Hepatocyte (in vitro differentiated cells): ENCODE results near the gene EGLN2. TPM values are rescaled to one million over a fixed set of nuclear protein-coding genes. Genes with fewer than 3 reads are reported as not detected.
A peak's percentile ranks its signal among the peaks of the same experiment; 100 is the strongest.

ENCODE experiments used
- DNase-seq: peaks from one replicate; pipeline ENCODE4 v3.0.0-alpha.2; 2016; ENCODE audit warnings: low spot score
- H2AFZ ChIP-seq: fragments of 200-600 bp; sonication (generic); 2 replicates; pipeline ENCODE4 v1.6.0; 2016; ENCODE audit warnings: antibody characterized with exemption, mild to moderate bottlenecking
- H3K27ac ChIP-seq: fragments of 200-600 bp; sonication (generic); 2 replicates; pipeline ENCODE4 v1.5.1; 2016; ENCODE audit warnings: mild to moderate bottlenecking
- H3K27me3 ChIP-seq: fragments of 200-600 bp; sonication (generic); 2 replicates; pipeline ENCODE4 v1.6.1; 2016
- H3K36me3 ChIP-seq: fragments of 200-600 bp; sonication (generic); replicated peaks from 2 replicates; pipeline ENCODE4 v1.5.1; 2016; ENCODE audit warnings: low read depth; ENCODE audit not compliant: insufficient read depth
- H3K4me1 ChIP-seq: fragments of 200-600 bp; sonication (generic); 2 replicates; pipeline ENCODE4 v1.5.1; 2016; ENCODE audit warnings: mild to moderate bottlenecking, moderate library complexity; ENCODE audit not compliant: insufficient read depth
- H3K4me2 ChIP-seq: fragments of 200-600 bp; sonication (generic); 2 replicates; pipeline ENCODE4 v1.6.0; 2016
- H3K4me3 ChIP-seq: fragments of 200-600 bp; sonication (generic); 2 replicates; pipeline ENCODE4 v1.5.1; 2016; ENCODE audit warnings: mild to moderate bottlenecking
- H3K79me2 ChIP-seq: fragments of 200-600 bp; sonication (generic); 2 replicates; pipeline ENCODE4 v1.6.0; 2017; ENCODE audit warnings: mild to moderate bottlenecking
- H3K9me2 ChIP-seq: fragments of 200-600 bp; sonication (generic); replicated peaks from 2 replicates; pipeline ENCODE4 v1.6.0; 2017; ENCODE audit warnings: mild to moderate bottlenecking; ENCODE audit not compliant: insufficient read depth
- H3K9me3 ChIP-seq: fragments of 200-600 bp; sonication (generic); 2 replicates; pipeline ENCODE4 v1.5.1; 2016; ENCODE audit warnings: low read depth, mild to moderate bottlenecking
- H4K20me1 ChIP-seq: fragments of 200-600 bp; sonication (generic); 2 replicates; pipeline ENCODE4 v1.6.0; 2016; ENCODE audit warnings: mild to moderate bottlenecking; ENCODE audit not compliant: insufficient read depth, poor library complexity, severe bottlenecking
- CTCF ChIP-seq: fragments of 200-600 bp; sonication (generic); IDR thresholded peaks from 2 replicates; pipeline ENCODE4 v1.5.1; 2016; ENCODE audit warnings: antibody characterized with exemption, mild to moderate bottlenecking; ENCODE audit not compliant: poor library complexity
- EZH2 ChIP-seq: fragments of 200-600 bp; sonication (generic); IDR thresholded peaks from 2 replicates; pipeline ENCODE4 v1.6.1; 2016; ENCODE audit warnings: antibody characterized with exemption, mild to moderate bottlenecking, borderline replicate concordance
- EZH2phosphoT487 ChIP-seq: fragments of 200-600 bp; sonication (generic); IDR thresholded peaks from one replicate; pipeline ENCODE4 v1.6.1; 2018; ENCODE audit warnings: antibody characterized with exemption, mild to moderate bottlenecking, low read depth, moderate library complexity; ENCODE audit not compliant: unreplicated experiment, severe bottlenecking
- WGBS: methylation state at CpG from one replicate; pipeline ENCODE4 v1.1.6; 2016; ENCODE audit warnings: low lambda C conversion rate; ENCODE audit errors: missing lambda C conversion rate; 5-methylcytosine and 5-hydroxymethylcytosine counted together
- polyA plus RNA-seq: library from polyadenylated mRNA; unstranded; fragments of >200 nt; fragmentation: Nextera tagmentation; extraction: Ambion mirVana; gene quantifications from 2 replicates; pipeline ENCODE4 v1.2.1, GENCODE V29; 2016
- total RNA-seq: library from RNA; depleted of rRNA; stranded (reverse); fragments of >200 nt; gene quantifications from 2 replicates; pipeline ENCODE4 v1.2.3, GENCODE V29; 2014

EGLN2 gene
- total and polyA plus RNA-seq, 2 experiments from 2014 or later = 88.4 to 121 TPM

- Histone ChIP-seq H3K9me2 (no peaks in the 10 kb centered on the region), H3K9me3 (no peaks in the 10 kb centered on the region), H4K20me1 (peaks cover 3% of the 10 kb centered on the region), H3K36me3 (no peaks in the 10 kb centered on the region), H3K4me2 (peak overlapping the region; percentile 78), H3K4me1 (peaks cover 40% of the 10 kb centered on the region), H3K27me3 (no peaks in the 10 kb centered on the region), H2AFZ (no peak overlapping the region), H3K4me3 (peak overlapping the region; percentile 29), H3K79me2 (peaks cover 64% of the 10 kb centered on the region), H3K27ac (peak overlapping the region; percentile 72)
- 83% methylated on average over 12 of the region's 12 CpGs for WGBS
- no peak for DNase-seq
- no peak for TF ChIP-seq EZH2phosphoT487
- TF ChIP-seq CTCF = no peak
- TF ChIP-seq EZH2 = no peak
Observed at GRCh38 chr19:40752257-40752781, 46.7 kb upstream of the EGLN2 start.

GRCh38 chr19:40754611-40755247, 44.3 kb upstream of the EGLN2 start:
- Histone ChIP-seq H2AFZ (no peak overlapping the region), H3K4me2 (peak overlapping the region; percentile 75), H3K27me3 (no peaks in the 10 kb centered on the region), H4K20me1 (peaks cover 3% of the 10 kb centered on the region), H3K27ac (peak overlapping the region; percentile 96), H3K9me2 (no peaks in the 10 kb centered on the region), H3K36me3 (no peaks in the 10 kb centered on the region), H3K79me2 (peaks cover 72% of the 10 kb centered on the region), H3K4me3 (no peak overlapping the region), H3K9me3 (no peaks in the 10 kb centered on the region), H3K4me1 (peaks cover 33% of the 10 kb centered on the region)
- 68% methylated on average over 9 of the region's 9 CpGs for WGBS
- TF ChIP-seq EZH2phosphoT487 = no peak
- TF ChIP-seq CTCF = no peak
- TF ChIP-seq EZH2 = no peak
- peak; percentile 73 for DNase-seq

- Histone ChIP-seq H3K9me3 (no peaks in the 10 kb centered on the region), H3K9me2 (no peaks in the 10 kb centered on the region), H3K4me1 (peaks cover 30% of the 10 kb centered on the region), H3K4me3 (no peak overlapping the region), H3K79me2 (peaks cover 70% of the 10 kb centered on the region), H3K27ac (peak overlapping the region; percentile 96), H3K27me3 (no peaks in the 10 kb centered on the region), H2AFZ (no peak overlapping the region), H4K20me1 (peaks cover 3% of the 10 kb centered on the region), H3K36me3 (no peaks in the 10 kb centered on the region), H3K4me2 (peak overlapping the region; percentile 75)
- TF ChIP-seq EZH2phosphoT487 (no peak), CTCF (no peak), EZH2 (no peak)
- DNase-seq = no peak
- WGBS = 91% methylated on average over 3 of the region's 3 CpGs
Observed at GRCh38 chr19:40755248-40755624, 43.8 kb upstream of the EGLN2 start.
